Activated CD4-positive, alpha-beta memory T cell treated with anti-CD3 and anti-CD28 coated beads for 36 hours (primary cell): Measurements from ENCODE around the gene AICDA. TPM values are rescaled to one million over a fixed set of nuclear protein-coding genes. Genes with fewer than 3 reads are reported as not detected.

Experiments used
- CTCF ChIA-PET: fragments of 350-600 bp; sonication (Branson Sonifier 250); formaldehyde crosslinking; loops from one replicate; lab custom pipeline; 2021; ENCODE audit warnings: antibody characterized with exemption, inconsistent platforms; lab: Charles Lee
- POLR2A ChIA-PET: fragments of 350-600 bp; sonication (Branson Sonifier 250); formaldehyde crosslinking; loops from one replicate; lab custom pipeline; 2021; ENCODE audit warnings: antibody characterized with exemption; lab: Charles Lee
- DNase-seq: peaks from one replicate; pipeline ENCODE4 v3.0.0-alpha.2; 2020
- H3K27ac Mint-ChIP-seq: one replicate; pipeline ENCODE4 v1.8.0; 2021; ENCODE audit warnings: mixed read lengths
- H3K27me3 Mint-ChIP-seq: one replicate; pipeline ENCODE4 v1.8.0; 2021; ENCODE audit warnings: mixed read lengths
- H3K36me3 Mint-ChIP-seq: one replicate; pipeline ENCODE4 v1.8.0; 2021; ENCODE audit warnings: mixed read lengths
- H3K4me1 Mint-ChIP-seq: one replicate; pipeline ENCODE4 v1.8.0; 2021; ENCODE audit warnings: low read depth, mixed read lengths
- H3K4me3 Mint-ChIP-seq: one replicate; pipeline ENCODE4 v1.8.0; 2021; ENCODE audit warnings: mild to moderate bottlenecking, mixed read lengths
- H3K9me3 Mint-ChIP-seq: one replicate; pipeline ENCODE4 v1.8.0; 2021; ENCODE audit warnings: mixed read lengths
- intact Hi-C: fragments of 100-400 bp; cut with micrococcal nuclease; formaldehyde crosslinking; loops from one replicate; pipeline ENCODE4 v1.15.1; 2023
- total RNA-seq, 2 experiments: library from RNA; stranded (reverse); gene quantifications; one replicate each; pipeline ENCODE4 v1.2.3, GENCODE V29; 2021

The AICDA gene
- total RNA-seq, 2 experiments from 2014 or later: not detected

GRCh38 chr12:8554451-8555195 lies 58.0 kb downstream of the AICDA start:
- Mint-ChIP-seq H3K27me3 (no peaks in the 10 kb centered on the region), H3K9me3 (no peaks in the 10 kb centered on the region), H3K4me1 (peaks cover 4% of the 10 kb centered on the region), H3K27ac (no peak overlapping the region), H3K4me3 (no peak overlapping the region), H3K36me3 (no peaks in the 10 kb centered on the region)
- POLR2A ChIA-PET: no interaction called here
- intact Hi-C loops: no loop called here
- CTCF ChIA-PET: interaction anchor here (0.6 to 3.8 kb wide), 3 partner anchors 10 to 400 kb away, joined by 3 to 23 read pairs (median 4); no protein-coding TSS in a partner anchor
- DNase-seq: no peak

DNA sequence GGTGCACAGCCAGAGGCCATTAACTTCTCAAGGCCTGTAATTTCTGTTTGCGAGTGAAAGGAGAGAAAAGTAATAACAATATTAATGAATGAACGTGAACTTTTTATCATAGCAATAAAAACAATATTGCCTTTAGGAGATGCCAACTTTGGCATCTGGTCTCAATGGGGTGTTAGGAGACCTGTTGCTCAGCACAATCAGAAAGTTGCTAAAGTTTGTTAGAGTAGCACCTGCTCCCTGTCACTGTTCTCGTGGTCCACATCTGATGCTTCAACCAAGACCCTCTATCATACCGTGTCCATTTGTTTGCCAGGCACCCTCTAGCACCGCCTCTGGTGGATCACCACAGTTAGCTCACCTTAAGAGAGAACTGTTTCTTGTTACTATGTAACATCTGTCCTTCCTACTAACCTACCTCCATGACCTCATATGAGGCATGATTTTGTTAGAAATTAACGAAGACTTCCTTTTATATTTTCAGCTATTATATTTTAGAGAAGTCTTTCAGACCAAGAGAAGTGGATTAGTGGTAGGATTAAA lies 59.5 kb downstream of the AICDA start:
- intact Hi-C loops: no loop called here
- Mint-ChIP-seq H3K4me3 (no peak overlapping the region), H3K9me3 (no peaks in the 10 kb centered on the region), H3K27me3 (no peaks in the 10 kb centered on the region), H3K27ac (no peak overlapping the region), H3K4me1 (peaks cover 7% of the 10 kb centered on the region), H3K36me3 (no peaks in the 10 kb centered on the region)
- CTCF ChIA-PET: interaction anchor here (1.0 kb wide), 1 partner anchor 9 kb away, joined by 4 read pairs; no protein-coding TSS in a partner anchor
- POLR2A ChIA-PET: no interaction called here
- no peak for DNase-seq

Other genes starting within 250 kb of the AICDA start
- not detected for gene CLEC6A, start 156.9 kb downstream of the AICDA start, total RNA-seq
- gene CLEC4D, start 99.4 kb downstream of the AICDA start, total RNA-seq: not detected
- gene CLEC4E, start 72.0 kb downstream of the AICDA start, total RNA-seq: not detected
- not detected for gene MFAP5, start 50.0 kb upstream of the AICDA start, total RNA-seq
- 1 to 10 TPM; 4.6 to 4.9 TPM for gene RIMKLB, start 85.1 kb upstream of the AICDA start, total RNA-seq
- gene A2ML1, start 209.8 kb upstream of the AICDA start, total RNA-seq: not detected